Neuronal stem cell (in vitro differentiated cells): ENCODE results near the gene CALHM6.

Experiments
- DNase-seq: peaks from one replicate; pipeline ENCODE4 v3.0.0-alpha.2; 2013; ENCODE audit warnings: low spot score
- H2AFZ ChIP-seq: one replicate; pipeline ENCODE4 v1.6.1; 2013; ENCODE audit warnings: mild to moderate bottlenecking, low read length, inconsistent platforms
- H2AK5ac ChIP-seq: 2 replicates; pipeline ENCODE4 v1.6.1; 2013; ENCODE audit warnings: low read depth, mild to moderate bottlenecking, inconsistent platforms, low read length, moderate library complexity, mixed read lengths
- H2BK120ac ChIP-seq: 2 replicates; pipeline ENCODE4 v1.6.1; 2013; ENCODE audit warnings: low read depth, mild to moderate bottlenecking, inconsistent platforms, low read length, moderate library complexity, mixed read lengths
- H2BK12ac ChIP-seq: one replicate; pipeline ENCODE4 v1.6.1; 2013; ENCODE audit warnings: low read length, inconsistent platforms
- H2BK15ac ChIP-seq: 2 replicates; pipeline ENCODE4 v1.6.1; 2013; ENCODE audit warnings: mild to moderate bottlenecking, low read length, inconsistent platforms, mixed read lengths
- H2BK5ac ChIP-seq: one replicate; pipeline ENCODE4 v1.6.1; 2013; ENCODE audit warnings: inconsistent platforms, mild to moderate bottlenecking, low read length, moderate library complexity
- H3K14ac ChIP-seq: one replicate; pipeline ENCODE4 v1.6.1; 2013; ENCODE audit warnings: low read length, inconsistent platforms
- H3K18ac ChIP-seq: 2 replicates; pipeline ENCODE4 v1.6.1; 2013; ENCODE audit warnings: low read length, inconsistent platforms
- H3K23ac ChIP-seq: 2 replicates; pipeline ENCODE4 v1.6.1; 2013; ENCODE audit warnings: low read depth, mild to moderate bottlenecking, mixed read lengths, low read length, inconsistent platforms; ENCODE audit not compliant: poor library complexity
- H3K27ac ChIP-seq: replicated peaks from 3 replicates; pipeline ENCODE4 v1.5.1; 2013; ENCODE audit warnings: low read length, inconsistent platforms
- H3K27me3 ChIP-seq, 3 experiments: 2 replicates each; pipeline ENCODE4 v1.6.1; 2013; ENCODE audit warnings: low read length in 3 of 3, mild to moderate bottlenecking in 2 of 3, inconsistent platforms in 1 of 3, low read depth in 1 of 3, mixed read lengths in 1 of 3, moderate library complexity in 1 of 3; ENCODE audit not compliant: control insufficient read depth in 3 of 3, insufficient read depth in 3 of 3
- H3K36me3 ChIP-seq, 2 donors: replicated peaks in 1 of 2; 2 replicates each; pipeline ENCODE4 v1.6.1; 2013; ENCODE audit warnings: low read length in 2 of 2; ENCODE audit not compliant: control insufficient read depth in 2 of 2, insufficient read depth in 2 of 2
- H3K4ac ChIP-seq: 2 replicates; pipeline ENCODE4 v1.6.1; 2013; ENCODE audit warnings: inconsistent platforms, mild to moderate bottlenecking, low read length, moderate library complexity
- H3K4me1 ChIP-seq, 2 donors: 1 replicate in 1 of 2; 2 replicates in 1 of 2; pipeline ENCODE4 v1.6.1; 2013; ENCODE audit warnings: low read length in 2 of 2, low read depth in 1 of 2; ENCODE audit not compliant: control insufficient read depth in 2 of 2, insufficient read depth in 1 of 2
- H3K4me2 ChIP-seq: one replicate; pipeline ENCODE4 v1.6.1; 2013; ENCODE audit warnings: mild to moderate bottlenecking, low read length, inconsistent platforms; ENCODE audit not compliant: insufficient read depth, poor library complexity, severe bottlenecking
- H3K4me3 ChIP-seq, 2 donors: 2 replicates each; pipeline ENCODE4 v1.5.1; 2013; ENCODE audit warnings: low read length in 2 of 2, mild to moderate bottlenecking in 2 of 2, inconsistent platforms in 1 of 2, moderate library complexity in 1 of 2
- H3K79me1 ChIP-seq: one replicate; pipeline ENCODE4 v1.6.1; 2013; ENCODE audit warnings: low read depth, mild to moderate bottlenecking, inconsistent platforms, low read length, moderate library complexity
- H3K9ac ChIP-seq: one replicate; pipeline ENCODE4 v1.6.1; 2013; ENCODE audit warnings: mild to moderate bottlenecking, low read depth, low read length, inconsistent platforms; ENCODE audit not compliant: poor library complexity
- H3K9me3 ChIP-seq, 2 donors: replicated peaks in 1 of 2; 2 replicates each; pipeline versions ENCODE3 to v1.6.1; 2013; ENCODE audit warnings: low read length in 2 of 2, mild to moderate bottlenecking in 2 of 2, inconsistent platforms in 1 of 2, low read depth in 1 of 2, mixed read lengths in 1 of 2, moderate library complexity in 1 of 2; ENCODE audit not compliant: control insufficient read depth in 2 of 2, insufficient read depth in 1 of 2
- H4K8ac ChIP-seq: one replicate; pipeline ENCODE4 v1.6.1; 2013; ENCODE audit warnings: low read depth, mild to moderate bottlenecking, inconsistent platforms, low read length, moderate library complexity
- H4K91ac ChIP-seq: one replicate; pipeline ENCODE4 v1.6.1; 2013; ENCODE audit warnings: low read length, low read depth, mild to moderate bottlenecking, inconsistent platforms; ENCODE audit not compliant: poor library complexity
- WGBS, 2 donors: extraction: QIAGEN DNeasy Blood & Tissue Kit; methylation state at CpG; one replicate each; pipeline ENCODE4 v1.1.7; 2013; ENCODE audit warnings: missing lambda C conversion rate in 2 of 2, mixed read lengths in 1 of 2; ENCODE audit not compliant: insufficient read length in 2 of 2, insufficient replicate concordance in 1 of 2; ENCODE audit errors: extremely low coverage in 2 of 2; 5-methylcytosine and 5-hydroxymethylcytosine counted together

CALHM6 gene

DNA sequence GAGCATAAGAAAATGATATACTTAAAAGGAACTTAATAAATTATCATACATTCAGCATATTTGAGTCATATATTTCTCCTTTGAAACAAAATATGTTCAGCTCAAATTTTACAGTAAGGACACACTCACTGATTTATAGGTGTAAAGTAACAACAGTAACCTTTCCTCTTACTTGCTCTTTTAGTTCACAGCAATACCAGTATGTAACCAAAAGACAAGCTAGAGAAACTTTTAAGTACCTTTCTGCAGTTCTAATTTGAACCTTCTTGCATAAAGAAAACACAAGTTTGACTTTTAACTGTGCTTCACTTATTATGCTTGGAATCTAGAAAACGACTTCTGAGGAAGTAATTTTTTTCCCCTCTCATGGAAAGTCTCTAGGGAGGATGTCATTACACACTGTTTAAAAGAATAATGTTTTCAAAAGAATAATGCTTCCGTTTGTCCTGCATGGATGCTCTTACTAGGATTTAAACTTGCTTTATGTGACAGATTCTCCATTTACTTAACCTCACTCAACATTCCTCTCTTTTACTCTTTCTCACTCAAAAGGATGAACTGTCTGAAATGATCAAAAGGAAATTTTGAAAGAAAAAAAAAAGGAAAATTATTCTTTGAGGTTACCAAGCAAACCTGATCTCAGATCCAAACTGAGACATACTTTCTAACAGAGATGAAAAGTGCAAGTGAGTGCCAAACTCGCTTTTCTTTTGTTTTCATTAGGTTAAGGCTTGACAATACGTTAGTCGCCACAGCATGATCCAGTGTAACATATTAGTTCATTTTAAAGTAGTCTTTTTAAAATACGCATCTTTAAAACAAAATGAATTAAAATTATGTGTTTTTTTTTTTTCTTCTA, 22.4 kb upstream of the CALHM6 start:
- WGBS, 2 donors = no CpG with 5 or more reads among the region's 6 CpGs
- H3K27me3 ChIP-seq = no peaks in the 10 kb centered on the region
- H3K4ac ChIP-seq = no peak overlapping the region
- no peak overlapping the region for H3K23ac ChIP-seq
- H2BK12ac ChIP-seq = no peak overlapping the region
- H3K27ac ChIP-seq = no peak overlapping the region
- H2AK5ac ChIP-seq = no peak overlapping the region
- peak overlapping the region in 1 of 2 donors; percentile 21 for H3K4me3 ChIP-seq
- no peak overlapping the region for H4K91ac ChIP-seq
- H3K4me1 ChIP-seq = peaks cover 0 to 21% of the 10 kb centered on the region in 2 donors
- H2BK120ac ChIP-seq = no peak overlapping the region
- H3K36me3 ChIP-seq = peaks cover 0 to 31% of the 10 kb centered on the region in 2 donors
- H2BK15ac ChIP-seq = no peak overlapping the region
- peak overlapping the region; percentile 62 for H2AFZ ChIP-seq
- no peak overlapping the region for H3K9ac ChIP-seq
- H2BK5ac ChIP-seq = no peak overlapping the region
- H3K9me3 ChIP-seq = no peaks in the 10 kb centered on the region
- no peak overlapping the region for H3K4me2 ChIP-seq
- no peak overlapping the region for H4K8ac ChIP-seq
- H3K79me1 ChIP-seq = no peaks in the 10 kb centered on the region
- H3K18ac ChIP-seq = no peak overlapping the region
- no peak overlapping the region for H3K14ac ChIP-seq
- no peak for DNase-seq

DNA sequence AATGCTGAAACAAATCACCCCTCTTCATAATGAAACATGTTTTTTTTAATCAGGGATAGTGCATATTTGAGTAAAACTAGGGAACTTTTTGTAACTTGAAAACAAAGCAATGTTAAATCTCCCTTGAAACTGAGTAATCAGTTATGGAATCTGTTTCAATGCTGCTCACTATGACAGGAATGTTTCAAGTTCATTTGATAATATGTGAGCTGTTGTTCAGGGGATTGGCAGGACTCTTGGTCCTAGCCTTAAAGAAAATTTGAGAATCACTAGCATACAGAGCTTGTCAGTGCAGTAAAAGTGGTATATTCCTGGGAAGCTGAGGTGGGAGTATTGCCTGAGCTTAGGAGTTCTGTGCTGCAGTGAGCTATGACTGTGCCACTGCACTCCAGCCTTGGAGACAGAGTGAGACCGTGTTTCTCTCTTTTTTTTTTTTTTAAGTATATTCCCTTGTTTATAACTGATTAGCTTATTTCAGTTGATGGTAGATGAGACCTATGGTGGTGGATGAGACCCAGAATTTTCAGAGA, 21.6 kb upstream of the CALHM6 start:
- Histone ChIP-seq H2BK5ac (no peak overlapping the region), H2AFZ (peak overlapping the region; percentile 62), H4K8ac (no peak overlapping the region), H3K4ac (no peak overlapping the region), H2BK15ac (no peak overlapping the region), H3K18ac (no peak overlapping the region), H2AK5ac (no peak overlapping the region), H3K4me2 (no peak overlapping the region), H3K36me3 (peaks cover 0 to 24% of the 10 kb centered on the region in 2 donors), H2BK12ac (no peak overlapping the region), H3K27ac (no peak overlapping the region), H3K9ac (no peak overlapping the region), H3K4me3 (no peak overlapping the region), H3K27me3 (no peaks in the 10 kb centered on the region), H3K14ac (no peak overlapping the region), H3K9me3 (no peaks in the 10 kb centered on the region), H2BK120ac (no peak overlapping the region), H3K79me1 (no peaks in the 10 kb centered on the region), H3K4me1 (peaks cover 0 to 24% of the 10 kb centered on the region in 2 donors), H3K23ac (no peak overlapping the region), H4K91ac (no peak overlapping the region)
- no CpG with 5 or more reads among the region's 1 CpG for WGBS, 2 donors
- no peak for DNase-seq

DNA sequence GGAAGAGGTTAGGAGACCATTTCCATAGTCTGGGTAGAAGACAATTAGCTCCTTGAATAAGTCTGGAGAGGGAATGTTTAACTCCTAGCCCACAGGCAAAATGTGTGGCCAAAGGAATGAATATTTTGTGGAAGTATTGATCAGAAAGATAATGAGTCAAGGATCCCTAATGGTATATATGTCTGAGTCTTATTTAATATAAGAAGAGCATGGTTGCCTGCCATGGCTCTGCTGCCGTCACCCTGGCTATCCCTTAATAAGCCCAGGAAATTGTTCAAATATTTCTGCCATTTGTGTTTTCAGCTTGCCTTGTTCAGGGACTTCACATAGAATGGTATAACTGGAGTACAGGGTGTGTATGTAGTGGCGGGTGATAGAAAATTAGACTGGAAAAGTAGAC, 18.1 kb upstream of the CALHM6 start:
- Histone ChIP-seq H2BK12ac (no peak overlapping the region), H2AK5ac (no peak overlapping the region), H4K91ac (no peak overlapping the region), H3K27me3 (no peaks in the 10 kb centered on the region), H2BK5ac (no peak overlapping the region), H3K4me3 (no peak overlapping the region), H2BK15ac (no peak overlapping the region), H3K18ac (no peak overlapping the region), H3K14ac (no peak overlapping the region), H3K79me1 (no peaks in the 10 kb centered on the region), H3K9ac (no peak overlapping the region), H4K8ac (no peak overlapping the region), H3K27ac (no peak overlapping the region), H3K23ac (no peak overlapping the region), H2BK120ac (no peak overlapping the region), H3K36me3 (no peaks in the 10 kb centered on the region), H3K4me1 (peaks cover 0 to 24% of the 10 kb centered on the region in 2 donors), H2AFZ (no peak overlapping the region), H3K4me2 (no peak overlapping the region), H3K4ac (no peak overlapping the region), H3K9me3 (no peaks in the 10 kb centered on the region)
- no peak for DNase-seq
- WGBS, 2 donors = no CpG with 5 or more reads among the region's 2 CpGs

DNA sequence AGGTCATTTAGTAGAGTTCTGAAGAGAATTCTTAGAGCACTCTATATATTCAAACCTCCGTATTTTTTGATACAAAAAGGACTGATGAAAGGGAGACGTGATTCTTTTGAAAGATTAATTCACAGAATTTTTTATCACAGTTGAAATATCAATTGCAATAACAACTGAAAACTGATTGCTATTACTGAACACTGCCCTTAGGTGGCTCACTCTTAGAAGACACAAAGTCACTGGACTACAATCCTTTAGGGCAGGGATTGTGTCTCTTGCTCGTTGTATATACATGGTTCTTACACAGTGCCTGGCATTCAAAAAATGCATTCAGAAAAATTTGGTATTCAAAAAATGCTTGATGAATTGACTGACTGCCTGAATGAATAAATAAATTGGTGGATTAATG, 17.1 kb upstream of the CALHM6 start:
- Histone ChIP-seq H2BK120ac (no peak overlapping the region), H2AFZ (peak overlapping the region; percentile 8), H2BK15ac (no peak overlapping the region), H3K79me1 (no peaks in the 10 kb centered on the region), H3K4me1 (peaks cover 0 to 18% of the 10 kb centered on the region in 2 donors), H3K27ac (no peak overlapping the region), H3K4ac (no peak overlapping the region), H4K91ac (no peak overlapping the region), H3K23ac (no peak overlapping the region), H2BK12ac (no peak overlapping the region), H3K9me3 (no peaks in the 10 kb centered on the region), H3K18ac (no peak overlapping the region), H3K27me3 (no peaks in the 10 kb centered on the region), H3K36me3 (no peaks in the 10 kb centered on the region), H3K4me2 (no peak overlapping the region), H4K8ac (no peak overlapping the region), H2BK5ac (no peak overlapping the region), H3K9ac (no peak overlapping the region), H3K14ac (no peak overlapping the region), H3K4me3 (no peak overlapping the region), H2AK5ac (no peak overlapping the region)
- no peak for DNase-seq
- no CpG with 5 or more reads among the region's 3 CpGs for WGBS, 2 donors
